Naive thymus-derived CD8-positive, alpha-beta T cell (primary cell): ENCODE measurements around the gene VSX1. TPM values are rescaled to one million over a fixed set of nuclear protein-coding genes. Genes with fewer than 3 reads are reported as not detected.

Experiments
- ATAC-seq, 2 donors: fragments of 150-1000 bp; cut with Tn5 transposase in 1 of 2; sonication (Bioruptor Pico), chemical (Tn5 transposase) in 1 of 2; 1 replicate in 1 of 2; 2 replicates in 1 of 2; pipeline ENCODE4 v1.10.0; 2021; ENCODE audit warnings: mild to moderate bottlenecking in 2 of 2, moderate library complexity in 2 of 2
- POLR2A ChIA-PET: fragments of 350-600 bp; sonication (Branson Sonifier 250); formaldehyde crosslinking; loops from one replicate; lab custom pipeline; 2021; ENCODE audit warnings: antibody characterized with exemption; lab: Charles Lee
- DNase-seq, 10 donors: peaks; one replicate each; pipeline versions ENCODE4 v3.0.0 to v3.0.0-alpha.2; 2020 to 2022
- H3K27ac Mint-ChIP-seq, 10 donors: one replicate each; pipeline ENCODE4 v1.8.0; 2020 to 2022; ENCODE audit warnings: mild to moderate bottlenecking in 10 of 10, mixed read lengths in 10 of 10, moderate library complexity in 4 of 10, inconsistent platforms in 1 of 10
- H3K27me3 Mint-ChIP-seq, 5 donors: one replicate each; pipeline ENCODE4 v1.8.0; 2021 to 2022; ENCODE audit warnings: mixed read lengths in 5 of 5
- H3K36me3 Mint-ChIP-seq, 3 donors: one replicate each; pipeline ENCODE4 v1.8.0; 2020 to 2022; ENCODE audit warnings: mixed read lengths in 3 of 3, mild to moderate bottlenecking in 2 of 3, inconsistent platforms in 1 of 3
- H3K4me1 Mint-ChIP-seq, 4 donors: one replicate each; pipeline ENCODE4 v1.8.0; 2021 to 2022; ENCODE audit warnings: mixed read lengths in 4 of 4
- H3K4me3 Mint-ChIP-seq, 10 donors: one replicate each; pipeline ENCODE4 v1.8.0; 2020 to 2022; ENCODE audit warnings: mild to moderate bottlenecking in 10 of 10, mixed read lengths in 10 of 10, moderate library complexity in 6 of 10, inconsistent platforms in 1 of 10
- H3K9me3 Mint-ChIP-seq, 9 donors: one replicate each; pipeline ENCODE4 v1.8.0; 2020 to 2022; ENCODE audit warnings: mixed read lengths in 9 of 9, mild to moderate bottlenecking in 3 of 9, inconsistent platforms in 1 of 9, moderate library complexity in 1 of 9
- polyA plus RNA-seq, 3 donors: library from polyadenylated mRNA; unstranded; fragments of 300-500 nt; fragmentation: Illumina TruSeq; gene quantifications; one replicate each; pipeline ENCODE4 v1.2.3, GENCODE V29; 2021
- total RNA-seq, 8 experiments: library from RNA in 2 of 8; stranded (reverse) in 2 of 8; gene quantifications; one replicate each; pipeline ENCODE4 v1.2.3 and lab custom pipeline; 2021 to 2026

VSX1 gene
- total RNA-seq (not detected), polyA plus RNA-seq (not detected), total RNA-seq (lab: John Stamatoyannopoulos, UW) (0 reads per million in 6 experiments)

GRCh38 chr20:25081730-25082497 is at the start of gene VSX1:
Gene VSX1 (minus strand): TSS chr20:25082141. CDS start chr20:25082096, 45 bp downstream.
- H3K36me3 Mint-ChIP-seq, result peaks cover 0 to 5% (median 4%) of the 10 kb centered on the region in 3 donors
- H3K4me3 Mint-ChIP-seq, result peak within 1 kb of the TSS in 8 of 10 donors; percentile 15 to 72 (median 52)
- ATAC-seq (no peak), DNase-seq (no peak)
- peaks cover 45 to 90% (median 70%) of the 10 kb centered on the region in 5 donors for H3K27me3 Mint-ChIP-seq
- H3K9me3 Mint-ChIP-seq, result peaks cover 0 to 4% (median 0%) of the 10 kb centered on the region in 9 donors
- H3K4me1 Mint-ChIP-seq, result peaks cover 12 to 48% (median 32%) of the 10 kb centered on the region in 4 donors
- POLR2A ChIA-PET, result no interaction called here
- peak within 1 kb of the TSS in 1 of 10 donors; percentile 5 for H3K27ac Mint-ChIP-seq

GRCh38 chr20:25129908-25130307 is 48.0 kb upstream of the VSX1 start:
- Mint-ChIP-seq H3K4me1 (peaks cover 0 to 2% (median 0%) of the 10 kb centered on the region in 4 donors), H3K36me3 (no peaks in the 10 kb centered on the region), H3K4me3 (no peak overlapping the region), H3K9me3 (peaks cover 0 to 14% (median 0%) of the 10 kb centered on the region in 9 donors), H3K27me3 (peaks cover 0 to 12% (median 0%) of the 10 kb centered on the region in 5 donors), H3K27ac (no peak overlapping the region)
- no peak for ATAC-seq
- DNase-seq, result peak in 1 of 10 donors; percentile 46
- POLR2A ChIA-PET, result no interaction called here

GRCh38 chr20:25129428-25129827 is 47.5 kb upstream of the VSX1 start:
- ATAC-seq (no peak), DNase-seq (peak in 1 of 10 donors; percentile 24)
- Mint-ChIP-seq H3K27me3 (peaks cover 0 to 12% (median 0%) of the 10 kb centered on the region in 5 donors), H3K4me1 (peaks cover 0 to 2% (median 0%) of the 10 kb centered on the region in 4 donors), H3K9me3 (peaks cover 0 to 14% (median 0%) of the 10 kb centered on the region in 9 donors), H3K4me3 (no peak overlapping the region), H3K36me3 (no peaks in the 10 kb centered on the region), H3K27ac (no peak overlapping the region)
- POLR2A ChIA-PET, result no interaction called here

GRCh38 chr20:25128649-25129048 is 46.7 kb upstream of the VSX1 start:
- POLR2A ChIA-PET, result no interaction called here
- peaks cover 0 to 2% (median 0%) of the 10 kb centered on the region in 4 donors for H3K4me1 Mint-ChIP-seq

GRCh38 chr20:25127761-25128537 is 46.0 kb upstream of the VSX1 start:
- DNase-seq (no peak), ATAC-seq (no peak)
- Mint-ChIP-seq H3K36me3 (no peaks in the 10 kb centered on the region), H3K27me3 (peaks cover 0 to 7% (median 0%) of the 10 kb centered on the region in 5 donors), H3K4me3 (no peak overlapping the region), H3K27ac (no peak overlapping the region), H3K4me1 (no peaks in the 10 kb centered on the region), H3K9me3 (peaks cover 0 to 14% (median 0%) of the 10 kb centered on the region in 9 donors)
- POLR2A ChIA-PET, result no interaction called here

More at GRCh38 chr20:25128649-25129048, 46.7 kb upstream of the VSX1 start:
- ATAC-seq (no peak), DNase-seq (no peak)
- Mint-ChIP-seq H3K27ac (no peak overlapping the region), H3K9me3 (peaks cover 0 to 14% (median 0%) of the 10 kb centered on the region in 9 donors), H3K27me3 (peaks cover 0 to 11% (median 0%) of the 10 kb centered on the region in 5 donors), H3K36me3 (no peaks in the 10 kb centered on the region), H3K4me3 (no peak overlapping the region)

GRCh38 chr20:25126204-25127029 is 44.5 kb upstream of the VSX1 start:
- Mint-ChIP-seq H3K4me3 (no peak overlapping the region), H3K36me3 (no peaks in the 10 kb centered on the region), H3K27ac (no peak overlapping the region), H3K9me3 (peaks cover 0 to 14% (median 0%) of the 10 kb centered on the region in 9 donors), H3K4me1 (no peaks in the 10 kb centered on the region), H3K27me3 (peaks cover 0 to 3% (median 0%) of the 10 kb centered on the region in 5 donors)
- DNase-seq (peak in 1 of 10 donors; percentile 50), ATAC-seq (no peak)
- POLR2A ChIA-PET, result no interaction called here

GRCh38 chr20:25125636-25126035 is 43.7 kb upstream of the VSX1 start:
- ATAC-seq, result no peak
- Mint-ChIP-seq H3K9me3 (peaks cover 0 to 14% (median 0%) of the 10 kb centered on the region in 9 donors), H3K4me1 (no peaks in the 10 kb centered on the region), H3K27ac (no peak overlapping the region), H3K36me3 (no peaks in the 10 kb centered on the region), H3K4me3 (no peak overlapping the region), H3K27me3 (peaks cover 0 to 4% (median 0%) of the 10 kb centered on the region in 5 donors)
- POLR2A ChIA-PET, result no interaction called here
- DNase-seq, result no peak

GRCh38 chr20:25120920-25121319 is 39.0 kb upstream of the VSX1 start:
- Mint-ChIP-seq H3K4me1 (no peaks in the 10 kb centered on the region), H3K4me3 (no peak overlapping the region), H3K27ac (no peak overlapping the region), H3K27me3 (peaks cover 0 to 8% (median 2%) of the 10 kb centered on the region in 5 donors), H3K9me3 (no peaks in the 10 kb centered on the region), H3K36me3 (no peaks in the 10 kb centered on the region)
- POLR2A ChIA-PET, result no interaction called here
- ATAC-seq (no peak), DNase-seq (no peak)

- H3K9me3 Mint-ChIP-seq, result no peaks in the 10 kb centered on the region
- no peak overlapping the region for H3K4me3 Mint-ChIP-seq
- H3K27ac Mint-ChIP-seq, result no peak overlapping the region
- no peaks in the 10 kb centered on the region for H3K36me3 Mint-ChIP-seq
- DNase-seq (no peak), ATAC-seq (no peak)
- H3K4me1 Mint-ChIP-seq, result no peaks in the 10 kb centered on the region
- H3K27me3 Mint-ChIP-seq, result peaks cover 0 to 10% (median 2%) of the 10 kb centered on the region in 5 donors
- POLR2A ChIA-PET, result no interaction called here
Measured at GRCh38 chr20:25120457-25120856, 38.5 kb upstream of the VSX1 start.

- ATAC-seq, result no peak
- no peaks in the 10 kb centered on the region for H3K9me3 Mint-ChIP-seq
- H3K27ac Mint-ChIP-seq, result no peak overlapping the region
- H3K4me1 Mint-ChIP-seq, result no peaks in the 10 kb centered on the region
- POLR2A ChIA-PET, result no interaction called here
- no peaks in the 10 kb centered on the region for H3K36me3 Mint-ChIP-seq
- H3K4me3 Mint-ChIP-seq, result no peak overlapping the region
- peaks cover 0 to 16% (median 2%) of the 10 kb centered on the region in 5 donors for H3K27me3 Mint-ChIP-seq
- no peak for DNase-seq
Measured at GRCh38 chr20:25118529-25118928, 36.6 kb upstream of the VSX1 start.

- Mint-ChIP-seq H3K4me1 (no peaks in the 10 kb centered on the region), H3K36me3 (no peaks in the 10 kb centered on the region), H3K4me3 (no peak overlapping the region), H3K27ac (no peak overlapping the region), H3K27me3 (peaks cover 0 to 16% (median 2%) of the 10 kb centered on the region in 5 donors), H3K9me3 (no peaks in the 10 kb centered on the region)
- no peak for ATAC-seq
- POLR2A ChIA-PET, result no interaction called here
- DNase-seq, result no peak
Measured at GRCh38 chr20:25117990-25118389, 36.0 kb upstream of the VSX1 start.

- H3K9me3 Mint-ChIP-seq, result no peaks in the 10 kb centered on the region
- no peak overlapping the region for H3K27ac Mint-ChIP-seq
- DNase-seq (no peak), ATAC-seq (no peak)
- H3K4me1 Mint-ChIP-seq, result no peaks in the 10 kb centered on the region
- POLR2A ChIA-PET, result no interaction called here
- peaks cover 0 to 16% (median 2%) of the 10 kb centered on the region in 5 donors for H3K27me3 Mint-ChIP-seq
- no peak overlapping the region for H3K4me3 Mint-ChIP-seq
- H3K36me3 Mint-ChIP-seq, result no peaks in the 10 kb centered on the region
Measured at GRCh38 chr20:25116739-25117458, 35.0 kb upstream of the VSX1 start.
